GM18858 (cell line): Measurements from ENCODE around the gene HNRNPC.
A peak's percentile ranks its signal among the peaks of the same experiment; 100 is the strongest.
"Not testable (repeated sequence)": the region's sequence is repeated elsewhere in the genome, so short reads cannot be mapped to it uniquely, and the experiment has no call there.

Experiments used
- ATAC-seq: cut with Tn5 transposase; IDR thresholded peaks from one replicate; pipeline ENCODE4 v1.9.1; 2021; ENCODE audit not compliant: unreplicated experiment

The HNRNPC gene

DNA sequence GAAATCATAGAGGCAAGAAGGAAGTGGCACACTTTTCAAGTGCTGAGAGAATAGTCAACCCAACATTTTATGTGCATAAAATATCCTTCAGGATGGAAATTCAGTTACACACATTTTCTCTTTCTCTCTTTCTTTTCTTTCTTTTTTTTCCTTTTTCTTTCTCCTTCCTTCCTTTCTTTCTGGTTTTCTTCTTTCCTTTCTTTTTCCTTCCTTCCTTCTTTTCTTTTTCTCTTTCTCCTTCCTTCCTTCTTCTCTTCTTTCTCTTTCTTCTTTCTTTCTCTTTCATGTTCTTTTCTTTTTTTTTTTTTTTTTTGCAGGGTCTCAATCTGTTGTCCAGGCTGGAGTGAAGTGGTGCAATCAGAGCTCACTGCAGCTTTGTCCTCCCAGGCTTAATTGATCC is 74.6 kb downstream of the HNRNPC start:
- no peak for ATAC-seq

DNA sequence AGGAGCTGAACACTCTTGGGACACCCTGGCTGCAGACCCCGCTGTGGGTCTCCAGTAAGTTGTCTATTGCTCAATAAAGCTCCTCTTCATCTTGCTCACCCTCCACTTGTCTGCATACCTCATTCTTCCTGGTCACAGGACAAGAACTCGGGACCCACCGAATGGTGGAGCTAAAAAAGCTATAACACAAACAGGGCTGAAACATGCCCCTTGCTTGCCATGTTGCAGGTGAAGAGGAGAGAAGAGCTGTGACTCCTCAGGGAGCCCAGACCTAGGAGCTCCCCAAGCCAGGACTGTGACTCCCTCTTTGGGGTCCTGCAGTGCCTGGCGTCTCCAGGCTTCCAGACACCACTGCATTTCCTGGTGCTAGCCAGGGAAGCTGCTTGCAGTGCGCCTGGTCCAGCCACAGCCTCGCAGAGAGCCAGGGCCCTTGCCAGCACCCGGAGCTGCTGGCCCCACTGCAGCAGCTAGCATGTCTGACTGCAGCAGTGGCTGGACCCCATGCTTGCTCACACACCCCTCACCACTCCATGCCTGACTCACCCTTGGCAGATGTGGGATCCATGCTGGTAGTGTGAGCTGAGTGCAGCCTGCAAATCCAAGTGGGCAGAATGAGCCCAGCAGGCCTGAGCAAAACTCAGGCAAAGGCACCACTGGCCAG is 76.2 kb downstream of the HNRNPC start:
- no peak for ATAC-seq

DNA sequence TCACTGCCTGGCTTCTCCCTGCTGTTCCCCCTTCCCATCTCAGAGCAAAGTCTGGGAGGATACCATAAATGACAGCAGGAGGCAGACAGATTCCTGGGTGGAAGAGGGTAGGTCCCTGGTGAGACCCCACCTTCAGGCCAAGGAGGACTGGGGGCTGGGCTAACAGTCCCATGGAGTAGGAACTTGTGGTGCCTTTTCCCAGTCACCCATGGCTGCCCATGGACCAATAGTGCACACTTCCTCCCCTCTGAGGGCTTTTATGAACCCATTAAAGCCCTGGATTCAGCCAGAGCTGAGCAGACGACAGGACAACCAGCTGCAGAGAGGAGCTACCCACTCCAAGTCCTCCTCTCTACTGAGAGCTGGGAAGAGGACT is 76.8 kb downstream of the HNRNPC start:
- ATAC-seq = no peak

DNA sequence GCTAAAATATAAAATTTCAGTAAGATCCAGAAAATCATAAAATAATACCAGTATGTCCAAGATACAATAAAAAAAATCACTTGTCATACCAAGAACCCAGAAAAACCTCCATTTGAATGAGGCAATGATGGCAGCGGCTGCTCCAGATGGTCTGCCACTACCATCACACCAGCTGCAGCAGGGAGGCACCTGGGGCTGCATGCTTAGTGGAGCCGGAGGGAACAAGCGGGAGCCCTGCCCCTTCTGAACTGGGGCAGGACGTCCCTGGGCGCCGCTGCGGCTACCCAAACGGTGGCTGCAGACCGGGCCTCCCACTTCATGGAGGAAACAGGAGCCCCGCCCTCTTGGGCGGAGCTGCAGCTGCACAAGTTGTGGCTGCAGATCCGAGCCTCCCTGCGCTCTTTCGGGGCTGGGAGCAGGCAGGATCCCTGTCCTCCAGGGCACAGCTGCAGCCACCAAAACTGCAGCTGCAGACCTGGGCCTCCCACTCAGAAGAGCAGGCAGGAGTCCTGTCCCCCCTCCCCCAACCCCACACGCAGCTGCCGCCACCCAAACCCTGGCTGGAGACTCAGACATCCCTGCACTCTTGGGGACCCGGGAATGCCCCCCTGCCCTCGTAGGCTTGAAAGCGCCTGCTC is 77.3 kb downstream of the HNRNPC start:
- ATAC-seq = peak; percentile 58

DNA sequence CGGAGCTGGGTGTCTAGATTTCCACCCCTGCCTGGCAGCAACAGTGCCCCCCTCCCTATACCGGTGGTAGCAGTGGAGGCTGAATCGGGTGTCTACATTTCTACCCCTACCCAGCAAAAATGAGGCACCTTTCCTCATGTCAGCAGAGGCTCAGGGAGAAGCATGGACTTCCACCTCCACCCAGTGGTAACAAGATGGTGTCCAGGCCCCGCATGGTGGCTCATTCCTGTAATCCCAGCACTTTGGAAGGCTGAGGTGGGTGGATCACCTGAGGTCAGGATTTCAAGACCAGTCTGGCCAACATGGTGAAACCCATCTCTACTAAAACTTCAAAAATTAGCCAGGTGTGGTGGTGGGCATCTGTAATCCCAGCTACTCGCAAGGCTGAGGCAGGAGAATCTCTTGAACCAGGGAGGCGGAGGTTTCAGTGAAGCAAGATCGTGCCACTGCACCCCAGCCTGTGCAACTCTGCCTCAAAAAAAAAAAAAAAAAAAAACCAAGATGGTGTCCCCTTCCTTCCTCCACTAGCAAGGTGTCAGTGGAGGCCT is 77.9 kb downstream of the HNRNPC start:
- ATAC-seq = no peak

DNA sequence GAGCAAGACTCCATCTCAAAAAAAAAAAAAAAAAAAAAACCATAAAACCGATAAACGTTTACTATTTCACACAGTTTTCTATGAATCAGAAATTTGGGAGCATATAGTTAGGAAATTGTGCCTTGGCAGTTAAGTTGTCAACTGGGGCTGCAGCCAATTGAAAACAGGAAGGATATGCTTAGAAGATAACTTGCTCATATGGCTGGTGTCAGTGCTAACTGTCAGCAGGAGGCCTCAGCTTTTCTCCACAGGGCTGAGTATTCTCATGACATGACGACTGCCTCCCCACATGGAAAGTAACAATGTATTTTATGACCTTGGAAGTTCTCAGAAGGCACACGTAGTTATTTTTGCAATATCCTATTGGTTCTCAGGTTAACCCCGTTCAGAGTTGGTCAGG is 83.8 kb downstream of the HNRNPC start:
- ATAC-seq = no peak

DNA sequence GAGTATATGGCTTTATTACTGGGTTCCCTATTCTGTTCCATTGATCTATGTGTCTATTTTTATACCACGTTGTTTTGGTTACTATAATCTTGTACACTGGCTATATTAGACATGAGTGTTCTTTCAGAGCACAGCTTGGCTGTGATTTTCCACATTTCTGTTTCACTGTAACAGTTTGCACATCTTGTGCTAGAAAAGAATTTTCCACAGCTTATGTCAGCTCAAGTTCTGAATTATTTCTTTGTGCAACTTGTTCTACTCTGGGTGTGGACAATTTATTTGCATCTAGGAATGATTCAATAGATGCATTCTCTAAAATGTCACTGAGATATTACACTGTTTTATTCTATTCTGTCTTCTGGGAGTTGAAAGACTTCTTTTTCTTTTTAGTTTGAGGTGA is 85.0 kb downstream of the HNRNPC start:
- ATAC-seq = no peak

DNA sequence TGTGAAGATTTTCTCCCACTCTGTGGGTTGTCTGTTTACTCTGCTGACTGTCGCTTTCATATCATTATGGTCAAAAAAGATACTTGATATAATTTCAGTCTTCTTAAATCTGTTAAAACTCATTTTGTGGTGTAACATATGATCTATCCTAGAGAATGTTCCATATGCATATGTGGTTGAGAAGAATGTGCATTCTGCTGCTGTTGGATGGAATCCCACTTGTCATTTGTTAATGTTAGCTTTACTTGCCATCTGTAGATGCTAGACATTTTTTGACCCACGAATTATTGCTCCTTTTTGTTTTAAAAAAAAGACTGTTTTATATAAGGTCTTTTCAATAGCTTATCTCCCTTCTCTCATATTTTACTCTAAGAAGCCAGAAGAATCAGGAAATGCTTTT is 87.1 kb downstream of the HNRNPC start:
- no peak for ATAC-seq

DNA sequence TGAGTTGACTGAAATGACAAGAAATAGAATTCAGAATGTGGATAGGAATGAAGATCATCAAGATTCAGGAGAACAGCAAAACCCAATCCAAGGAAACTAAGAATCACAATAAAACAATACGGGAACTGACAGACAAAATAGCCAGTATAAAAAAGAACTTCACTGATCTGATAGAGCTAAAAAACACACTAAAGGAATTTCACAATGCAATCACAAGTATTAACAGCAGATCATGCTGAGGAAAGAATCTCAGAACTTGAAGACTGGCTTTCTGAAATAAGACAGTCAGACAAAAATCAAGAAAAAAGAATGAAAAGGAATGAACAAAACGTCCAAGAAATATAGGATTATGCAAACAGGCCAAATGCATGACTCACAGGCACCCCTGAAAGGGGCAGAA is 98.1 kb downstream of the HNRNPC start:
- no peak for ATAC-seq

DNA sequence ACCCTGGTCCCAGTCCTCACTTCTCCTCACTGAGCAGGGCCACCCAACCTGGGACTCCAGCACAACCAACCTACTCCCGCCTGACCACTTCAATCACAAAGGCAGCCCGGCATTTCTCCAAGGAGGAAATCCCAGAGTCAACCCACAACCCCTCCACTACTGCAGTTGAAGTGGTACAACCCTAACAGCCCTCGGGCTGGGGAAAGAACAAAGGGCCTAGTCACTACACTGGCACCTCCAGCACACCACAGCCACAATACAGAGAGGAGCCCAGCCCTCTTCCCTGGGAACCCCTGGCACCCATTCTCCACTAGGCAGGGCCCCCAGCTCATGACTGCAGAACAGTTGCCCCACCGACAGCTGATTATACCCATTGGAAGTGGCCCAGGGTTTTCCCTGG is 99.7 kb downstream of the HNRNPC start:
- ATAC-seq = no peak

DNA sequence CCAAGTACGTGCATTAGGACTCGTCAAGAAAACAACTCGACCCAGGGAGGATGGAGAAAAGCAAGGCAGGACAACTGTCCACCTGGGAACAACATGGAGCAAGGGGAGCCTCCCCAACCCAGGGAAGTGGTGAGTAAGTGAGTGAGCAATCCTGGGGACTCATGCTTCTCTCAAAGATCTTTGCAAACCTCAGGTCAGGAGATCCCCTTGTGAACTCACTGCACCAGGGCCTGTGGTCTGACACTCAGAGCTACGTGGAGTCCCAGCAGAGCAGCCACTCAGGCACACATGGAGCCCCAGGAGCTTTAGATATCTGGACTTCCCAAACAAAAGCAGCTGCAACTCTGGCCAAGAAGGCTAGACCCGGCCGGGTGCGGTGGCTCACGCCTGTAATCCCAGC is 101.2 kb downstream of the HNRNPC start:
- ATAC-seq = no peak

DNA sequence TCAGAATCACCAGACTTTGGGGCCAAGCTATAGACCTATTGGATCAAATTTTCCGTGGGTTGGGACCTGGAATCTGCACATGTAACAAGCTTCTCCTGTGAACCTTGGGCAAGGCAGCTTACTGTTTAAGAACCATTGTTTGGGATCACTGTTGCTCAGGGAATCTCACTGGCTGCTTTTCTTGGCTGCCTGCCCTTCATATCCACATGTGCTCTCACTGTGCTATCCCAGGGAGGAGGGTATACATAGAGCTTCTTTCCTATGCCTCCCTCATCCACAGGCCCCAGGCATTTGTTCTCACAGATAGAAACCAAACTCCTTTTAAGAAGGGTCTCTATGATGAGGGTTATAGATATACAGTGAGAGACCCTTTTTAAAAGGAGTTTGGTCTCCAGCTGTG is 103.6 kb downstream of the HNRNPC start:
- ATAC-seq = not testable (repeated sequence)

DNA sequence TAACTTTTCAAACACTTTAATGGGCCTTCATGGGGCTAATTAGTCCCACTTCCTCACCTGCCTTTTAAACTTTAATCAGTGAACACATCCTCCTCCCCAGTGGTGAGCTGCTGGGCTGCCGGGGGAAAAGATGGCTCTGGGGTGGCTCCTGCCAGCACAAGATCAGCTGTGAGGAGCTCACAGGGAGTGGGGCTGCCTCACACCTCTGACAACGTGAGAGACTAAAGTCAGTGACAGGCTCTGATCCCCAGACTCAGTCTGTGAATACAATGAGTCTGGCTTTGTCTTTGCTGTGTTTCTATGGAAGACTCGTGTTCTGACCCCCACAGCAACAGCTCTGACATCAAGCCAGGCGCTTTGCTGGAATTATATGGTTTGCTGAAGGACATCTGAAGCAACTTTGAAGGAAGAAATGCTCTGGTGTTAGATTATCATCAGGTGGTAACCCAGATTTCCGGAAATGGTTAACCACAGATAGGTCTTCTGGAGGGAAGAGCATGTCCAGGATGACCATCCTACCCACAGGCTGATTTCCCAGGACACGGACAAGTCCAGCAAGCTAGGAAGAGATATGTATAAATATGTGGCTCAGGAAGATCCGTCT is 104.1 kb downstream of the HNRNPC start:
- not testable (repeated sequence) for ATAC-seq

DNA sequence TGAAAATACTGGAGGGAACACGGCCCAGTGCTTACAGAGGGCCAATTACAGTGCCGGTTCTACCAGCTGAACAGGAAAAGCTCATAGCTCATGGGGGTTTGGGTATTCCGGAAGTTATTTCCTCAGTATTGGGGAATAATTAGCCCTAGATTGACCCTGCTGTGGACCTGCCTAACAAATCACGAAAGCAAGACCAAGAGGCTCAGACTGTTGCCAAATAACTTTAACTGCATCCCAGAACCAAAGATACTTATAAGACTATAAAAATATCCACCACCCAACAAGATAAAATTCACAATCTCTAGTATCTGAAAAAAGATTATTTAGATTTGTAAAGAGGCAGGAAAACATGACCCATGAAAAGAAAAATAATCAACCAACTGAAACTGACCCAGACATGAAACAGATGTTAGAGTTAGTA is 105.4 kb downstream of the HNRNPC start:
- ATAC-seq = no peak

DNA sequence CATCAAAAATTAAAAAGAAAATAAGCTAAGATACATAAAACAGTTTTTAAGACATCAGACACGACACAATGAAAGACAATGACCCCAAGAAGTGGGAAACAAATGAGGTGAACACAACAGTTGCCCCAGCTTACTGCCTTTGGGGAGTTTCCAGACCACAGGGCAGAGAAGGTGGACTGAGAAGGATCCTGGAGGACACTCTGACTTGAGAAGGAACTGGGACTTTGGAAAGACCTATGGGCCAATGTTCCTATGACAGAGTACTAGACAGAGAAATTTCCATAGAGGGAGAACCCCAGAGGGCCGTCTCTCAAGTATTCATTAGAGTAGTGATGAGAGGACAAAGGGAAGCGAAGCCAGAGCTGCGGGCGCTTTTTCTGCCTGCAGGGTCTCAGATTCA is 107.2 kb downstream of the HNRNPC start:
- no peak for ATAC-seq

DNA sequence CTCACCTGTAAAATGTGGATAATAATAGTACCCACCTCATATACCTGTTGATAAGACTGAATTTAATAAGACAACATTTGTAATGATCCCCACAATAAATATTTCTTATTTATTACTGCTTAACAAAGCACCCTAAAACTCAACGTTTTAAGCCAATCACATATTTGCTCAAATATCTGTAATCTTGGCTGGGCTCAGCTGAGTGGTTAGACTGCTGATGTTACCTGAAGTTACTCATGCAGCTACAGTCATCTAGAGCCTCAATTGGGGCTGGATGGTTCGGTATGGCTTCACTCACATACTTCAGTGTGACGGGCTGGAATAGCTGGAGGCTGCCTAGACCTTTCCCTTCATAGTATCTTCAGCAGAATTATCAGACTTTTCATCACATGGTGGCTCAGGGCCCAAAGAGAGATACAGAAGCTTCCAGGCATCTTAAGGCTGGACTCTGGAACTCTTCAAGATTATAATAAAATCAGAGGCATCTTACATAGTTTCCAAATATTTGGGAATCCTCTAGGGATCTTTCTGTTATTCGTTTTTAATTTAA is 109.1 kb downstream of the HNRNPC start:
- ATAC-seq = no peak
